ENCODE results near the gene GOLGB1. TPM values are rescaled to one million over a fixed set of nuclear protein-coding genes. Genes with fewer than 3 reads are reported as not detected.

Gene GOLGB1
- total and polyA plus RNA-seq, 2 donors (not counting 3 experiments of a cell fraction or from before 2014, with no cell fraction given) = 7.4 to 42.7 TPM

- DNase-seq (ENCODE audit: low read depth, low spot score) (no peak), FAIRE-seq (no peak)
- H3K27ac ChIP-seq (ENCODE audit: insufficient read depth, low read depth, low read length) = no peak overlapping the region
- no peak overlapping the region for H3K9ac ChIP-seq (replicated peaks; ENCODE audit: extremely low read depth, insufficient read depth, low read length)
- H3K27me3 ChIP-seq (ENCODE audit: control insufficient read depth in 2 of 2, insufficient read depth in 2 of 2, low read length in 2 of 2) = no peaks in the 10 kb centered on the region
- TF ChIP-seq POLR2A (IDR thresholded peaks at IDR 0.05; ENCODE audit: low read depth, low read length) = no peak
- no peak for TF ChIP-seq MYC (IDR thresholded peaks at IDR 0.05; ENCODE audit: low read depth, low read length)
- no peak for TF ChIP-seq FOS (IDR thresholded peaks at IDR 0.05; ENCODE audit: borderline replicate concordance, insufficient read depth, low read length)
- TF ChIP-seq POLR2AphosphoS5 (IDR thresholded peaks at IDR 0.05; ENCODE audit: insufficient read depth, low read depth, low read length) = no peak
- no peak for TF ChIP-seq MAX (IDR thresholded peaks at IDR 0.05; ENCODE audit: insufficient read depth, insufficient read length)
- no peak for TF ChIP-seq JUN (IDR thresholded peaks at IDR 0.05; ENCODE audit: borderline replicate concordance, insufficient read depth, insufficient read length, low read depth)
- no peak for TF ChIP-seq EZH2 (IDR thresholded peaks at IDR 0.05; ENCODE audit: borderline replicate concordance, low read depth, low read length, severe bottlenecking)
- no peaks in the 10 kb centered on the region for H3K4me1 ChIP-seq (ENCODE audit: control insufficient read depth, extremely low read depth, insufficient read depth, low read length)
- H3K4me3 ChIP-seq (replicated peaks in 1 of 3; ENCODE audit: insufficient read depth in 1 of 3, low read depth in 1 of 3, low read length in 3 of 3) = no peak overlapping the region
- dilution Hi-C loops (cut with MboI; ENCODE audit: extremely low pct_ligation_motif_present, low sequenced_read_pairs) (no loop called here), intact Hi-C loops (cut with micrococcal nuclease) (no loop called here)
- ChIA-PET CTCF (interaction anchor here (1.7 kb wide), 1 partner anchor 30 kb away, joined by 3 read pairs; no protein-coding TSS in a partner anchor), POLR2A (no interaction called here)
- BruUV-seq (replicated peaks) = no TSS peak
- no peak overlapping the region for H3K4me2 ChIP-seq (ENCODE audit: insufficient read depth, low read length)
- no peaks in the 10 kb centered on the region for H4K20me1 ChIP-seq (replicated peaks; ENCODE audit: control insufficient read depth, extremely low read depth, insufficient read depth, low read length)
- no peaks in the 10 kb centered on the region for H3K9me3 ChIP-seq (replicated peaks; ENCODE audit: control insufficient read depth, insufficient read depth, low read length)
- H3K9me1 ChIP-seq (replicated peaks; ENCODE audit: control insufficient read depth, extremely low read depth, insufficient read depth, low read length) = no peaks in the 10 kb centered on the region
- H3K79me2 ChIP-seq (ENCODE audit: control insufficient read depth, insufficient read depth, low read length) = no peaks in the 10 kb centered on the region
- no peak overlapping the region for H2AFZ ChIP-seq (ENCODE audit: low read depth, low read length)
- peaks cover 20 to 22% of the 10 kb centered on the region in 2 experiments for H3K36me3 ChIP-seq (ENCODE audit: control insufficient read depth in 2 of 2, extremely low read depth in 1 of 2, insufficient read depth in 2 of 2, low read length in 2 of 2)
Measured at GRCh38 chr3:121667333-121667732, 82.2 kb downstream of the GOLGB1 start.

DNA sequence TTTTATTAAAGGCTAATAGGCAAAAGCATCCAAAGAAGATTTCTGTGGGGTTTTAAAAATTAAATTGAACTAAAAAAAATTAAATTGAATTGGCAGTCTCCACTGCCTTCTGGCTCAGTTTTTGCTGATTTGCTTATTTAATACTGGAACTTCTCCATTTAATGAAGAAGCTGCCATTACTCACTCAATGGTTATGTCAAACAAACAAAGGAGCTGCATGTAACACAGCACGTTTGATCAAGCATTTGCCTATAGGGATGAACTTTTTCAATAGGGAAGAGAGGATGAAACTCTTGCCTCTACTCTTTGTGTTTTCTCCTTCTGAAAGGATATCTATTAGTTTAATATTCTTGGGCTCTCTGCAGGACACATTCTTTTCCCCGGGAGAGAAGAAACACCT lies 84.1 kb downstream of the GOLGB1 start:
- dilution Hi-C loops (cut with MboI; ENCODE audit: extremely low pct_ligation_motif_present, low sequenced_read_pairs) (no loop called here), intact Hi-C loops (cut with micrococcal nuclease) (no loop called here)
- Histone ChIP-seq H3K27me3 (ENCODE audit: control insufficient read depth in 2 of 2, insufficient read depth in 2 of 2, low read length in 2 of 2) (no peaks in the 10 kb centered on the region), H3K36me3 (ENCODE audit: control insufficient read depth in 2 of 2, extremely low read depth in 1 of 2, insufficient read depth in 2 of 2, low read length in 2 of 2) (peaks cover 20 to 22% of the 10 kb centered on the region in 2 experiments), H3K4me3 (replicated peaks in 1 of 3; ENCODE audit: insufficient read depth in 1 of 3, low read depth in 1 of 3, low read length in 3 of 3) (no peak overlapping the region), H3K4me2 (ENCODE audit: insufficient read depth, low read length) (no peak overlapping the region), H3K9ac (replicated peaks; ENCODE audit: extremely low read depth, insufficient read depth, low read length) (no peak overlapping the region), H2AFZ (ENCODE audit: low read depth, low read length) (no peak overlapping the region), H3K4me1 (ENCODE audit: control insufficient read depth, extremely low read depth, insufficient read depth, low read length) (peaks cover 9% of the 10 kb centered on the region), H3K9me3 (replicated peaks; ENCODE audit: control insufficient read depth, insufficient read depth, low read length) (no peaks in the 10 kb centered on the region), H3K79me2 (ENCODE audit: control insufficient read depth, insufficient read depth, low read length) (no peaks in the 10 kb centered on the region), H3K9me1 (replicated peaks; ENCODE audit: control insufficient read depth, extremely low read depth, insufficient read depth, low read length) (no peaks in the 10 kb centered on the region), H3K27ac (ENCODE audit: insufficient read depth, low read depth, low read length) (no peak overlapping the region), H4K20me1 (replicated peaks; ENCODE audit: control insufficient read depth, extremely low read depth, insufficient read depth, low read length) (no peaks in the 10 kb centered on the region)
- no TSS peak for BruUV-seq (replicated peaks)
- FAIRE-seq = no peak
- no peak for DNase-seq (ENCODE audit: low read depth, low spot score)
- POLR2A ChIA-PET = no interaction called here
- TF ChIP-seq EZH2 (IDR thresholded peaks at IDR 0.05; ENCODE audit: borderline replicate concordance, low read depth, low read length, severe bottlenecking) = no peak
- no peak for TF ChIP-seq FOS (IDR thresholded peaks at IDR 0.05; ENCODE audit: borderline replicate concordance, insufficient read depth, low read length)
- CTCF ChIA-PET = no interaction called here
